Measurements from ENCODE around the gene FGF3. TPM values are rescaled to one million over a fixed set of nuclear protein-coding genes. Genes with fewer than 3 reads are reported as not detected.

The FGF3 gene
- total and polyA plus RNA-seq, 2 donors = 0.09 to 0.19 TPM

DNA sequence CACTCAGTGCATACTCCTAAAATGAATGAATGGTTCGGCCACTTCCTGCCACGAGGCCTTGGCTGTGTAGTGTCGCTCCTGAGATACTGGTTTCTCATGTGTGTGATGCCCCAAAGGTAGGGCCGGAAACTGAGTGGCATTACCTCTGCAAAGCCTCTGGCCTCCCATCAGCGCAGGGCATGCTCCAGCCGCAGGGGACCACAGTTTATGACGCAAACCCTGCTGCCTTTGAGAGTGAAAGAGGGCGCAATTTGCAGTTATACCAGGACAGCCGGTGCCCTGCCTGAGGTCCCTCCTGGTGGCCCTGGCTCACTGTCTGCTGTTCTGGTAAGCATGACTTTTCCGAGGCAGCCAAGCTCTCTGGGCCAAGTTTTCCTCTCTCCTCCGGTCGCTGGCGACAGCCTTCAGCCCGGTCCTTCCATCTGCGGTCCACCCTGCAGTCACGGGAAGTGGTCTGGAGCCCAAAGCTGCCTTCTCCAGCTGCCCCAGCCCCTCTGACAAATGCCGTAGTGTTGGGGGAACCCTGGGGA lies 2.4 kb upstream of the FGF3 start:
- H3K4me1 ChIP-seq (ENCODE audit: control insufficient read depth in 2 of 2, insufficient read depth in 2 of 2, low read length in 2 of 2) = no peaks in the 10 kb centered on the region
- no peaks in the 10 kb centered on the region for H3K9me3 ChIP-seq (ENCODE audit: control insufficient read depth in 2 of 2, insufficient read depth in 1 of 2, low read length in 1 of 2)
- H3K4me3 ChIP-seq (ENCODE audit: low read length in 2 of 2) = no peak overlapping the region
- H3K27ac ChIP-seq (ENCODE audit: low read depth in 1 of 2, low read length in 1 of 2) = no peak overlapping the region
- DNase-seq (ENCODE audit: low read depth in 6 of 9, low spot score in 9 of 9) = no peak
- H3K27me3 ChIP-seq (ENCODE audit: control insufficient read depth in 2 of 2, insufficient read depth in 1 of 2, low read length in 1 of 2) = peaks cover 54 to 76% of the 10 kb centered on the region in 2 donors
- no peaks in the 10 kb centered on the region for H3K36me3 ChIP-seq (ENCODE audit: control insufficient read depth in 2 of 2, insufficient read depth in 2 of 2, low read length in 1 of 2)
- 77% methylated on average over 17 of the region's 17 CpGs for WGBS

DNA sequence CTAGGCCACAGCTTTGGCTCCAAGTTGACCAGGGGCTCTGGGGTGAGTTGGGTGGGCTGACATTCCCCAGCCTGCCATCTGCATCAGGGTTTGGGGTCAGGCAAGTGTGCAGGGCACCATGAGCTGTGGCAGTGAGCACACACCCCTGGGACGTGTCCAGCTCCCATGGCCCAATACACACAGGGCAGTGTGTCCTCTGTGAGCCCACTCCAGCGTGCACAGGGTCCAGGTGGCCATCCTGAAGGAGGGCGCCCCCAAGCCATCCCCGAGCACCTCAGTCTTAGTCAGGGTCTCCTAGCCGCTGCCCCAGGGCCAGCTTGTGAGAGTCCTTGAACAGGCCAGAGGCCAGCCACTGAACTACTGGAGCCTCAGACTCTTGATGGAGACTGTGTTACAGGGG lies 1.2 kb upstream of the FGF3 start:
- H3K27ac ChIP-seq (ENCODE audit: low read depth in 1 of 2, low read length in 1 of 2) = no peak overlapping the region
- DNase-seq (ENCODE audit: low read depth in 6 of 9, low spot score in 9 of 9) = no peak
- H3K4me3 ChIP-seq (ENCODE audit: low read length in 2 of 2) = no peak overlapping the region
- peaks cover 63 to 85% of the 10 kb centered on the region in 2 donors for H3K27me3 ChIP-seq (ENCODE audit: control insufficient read depth in 2 of 2, insufficient read depth in 1 of 2, low read length in 1 of 2)
- no peaks in the 10 kb centered on the region for H3K4me1 ChIP-seq (ENCODE audit: control insufficient read depth in 2 of 2, insufficient read depth in 2 of 2, low read length in 2 of 2)
- no peaks in the 10 kb centered on the region for H3K9me3 ChIP-seq (ENCODE audit: control insufficient read depth in 2 of 2, insufficient read depth in 1 of 2, low read length in 1 of 2)
- 89% methylated on average over 5 of the region's 5 CpGs for WGBS
- no peaks in the 10 kb centered on the region for H3K36me3 ChIP-seq (ENCODE audit: control insufficient read depth in 2 of 2, insufficient read depth in 2 of 2, low read length in 1 of 2)

- H3K4me3 ChIP-seq (ENCODE audit: low read length in 2 of 2) = no peak overlapping the region
- H3K36me3 ChIP-seq (ENCODE audit: control insufficient read depth in 2 of 2, insufficient read depth in 2 of 2, low read length in 1 of 2) = no peaks in the 10 kb centered on the region
- WGBS = 7% methylated on average over 40 of the region's 40 CpGs
- no peaks in the 10 kb centered on the region for H3K4me1 ChIP-seq (ENCODE audit: control insufficient read depth in 2 of 2, insufficient read depth in 2 of 2, low read length in 2 of 2)
- DNase-seq (ENCODE audit: low read depth in 6 of 9, low spot score in 9 of 9) = no peak
- peaks cover 63 to 86% of the 10 kb centered on the region in 2 donors for H3K27me3 ChIP-seq (ENCODE audit: control insufficient read depth in 2 of 2, insufficient read depth in 1 of 2, low read length in 1 of 2)
- no peaks in the 10 kb centered on the region for H3K9me3 ChIP-seq (ENCODE audit: control insufficient read depth in 2 of 2, insufficient read depth in 1 of 2, low read length in 1 of 2)
- H3K27ac ChIP-seq (ENCODE audit: low read depth in 1 of 2, low read length in 1 of 2) = no peak overlapping the region
These were observed 390 bp upstream of the FGF3 start for GRCh38 chr11:69819541-69820070.

DNA sequence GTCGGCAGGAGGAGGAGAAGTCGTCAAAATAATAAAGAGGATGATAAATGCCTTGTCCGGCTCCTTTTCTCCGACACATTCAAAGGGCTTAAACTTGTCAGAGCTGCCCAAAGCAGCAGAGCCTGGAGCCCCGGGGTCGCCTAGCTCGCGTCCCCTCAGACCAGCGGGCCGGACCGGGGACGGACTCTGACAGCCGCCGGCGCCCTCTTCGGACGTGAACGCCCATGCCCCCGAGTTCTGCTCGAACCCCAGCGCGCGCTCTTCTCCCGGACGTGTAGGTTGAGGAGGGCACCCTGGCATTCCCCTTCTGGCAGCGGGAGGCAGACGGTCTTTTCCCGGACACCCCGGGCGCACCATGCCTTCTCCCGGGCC lies 999 bp downstream of the FGF3 start:
- H3K9me3 ChIP-seq (ENCODE audit: control insufficient read depth in 2 of 2, insufficient read depth in 1 of 2, low read length in 1 of 2) = no peaks in the 10 kb centered on the region
- H3K27me3 ChIP-seq (ENCODE audit: control insufficient read depth in 2 of 2, insufficient read depth in 1 of 2, low read length in 1 of 2) = peaks cover 61 to 85% of the 10 kb centered on the region in 2 donors
- no peak overlapping the region for H3K27ac ChIP-seq (ENCODE audit: low read depth in 1 of 2, low read length in 1 of 2)
- WGBS = 4% methylated on average over 31 of the region's 31 CpGs
- no peaks in the 10 kb centered on the region for H3K4me1 ChIP-seq (ENCODE audit: control insufficient read depth in 2 of 2, insufficient read depth in 2 of 2, low read length in 2 of 2)
- DNase-seq (ENCODE audit: low read depth in 6 of 9, low spot score in 9 of 9) = no peak
- H3K4me3 ChIP-seq (ENCODE audit: low read length in 2 of 2) = no peak overlapping the region
- H3K36me3 ChIP-seq (ENCODE audit: control insufficient read depth in 2 of 2, insufficient read depth in 2 of 2, low read length in 1 of 2) = no peaks in the 10 kb centered on the region

DNA sequence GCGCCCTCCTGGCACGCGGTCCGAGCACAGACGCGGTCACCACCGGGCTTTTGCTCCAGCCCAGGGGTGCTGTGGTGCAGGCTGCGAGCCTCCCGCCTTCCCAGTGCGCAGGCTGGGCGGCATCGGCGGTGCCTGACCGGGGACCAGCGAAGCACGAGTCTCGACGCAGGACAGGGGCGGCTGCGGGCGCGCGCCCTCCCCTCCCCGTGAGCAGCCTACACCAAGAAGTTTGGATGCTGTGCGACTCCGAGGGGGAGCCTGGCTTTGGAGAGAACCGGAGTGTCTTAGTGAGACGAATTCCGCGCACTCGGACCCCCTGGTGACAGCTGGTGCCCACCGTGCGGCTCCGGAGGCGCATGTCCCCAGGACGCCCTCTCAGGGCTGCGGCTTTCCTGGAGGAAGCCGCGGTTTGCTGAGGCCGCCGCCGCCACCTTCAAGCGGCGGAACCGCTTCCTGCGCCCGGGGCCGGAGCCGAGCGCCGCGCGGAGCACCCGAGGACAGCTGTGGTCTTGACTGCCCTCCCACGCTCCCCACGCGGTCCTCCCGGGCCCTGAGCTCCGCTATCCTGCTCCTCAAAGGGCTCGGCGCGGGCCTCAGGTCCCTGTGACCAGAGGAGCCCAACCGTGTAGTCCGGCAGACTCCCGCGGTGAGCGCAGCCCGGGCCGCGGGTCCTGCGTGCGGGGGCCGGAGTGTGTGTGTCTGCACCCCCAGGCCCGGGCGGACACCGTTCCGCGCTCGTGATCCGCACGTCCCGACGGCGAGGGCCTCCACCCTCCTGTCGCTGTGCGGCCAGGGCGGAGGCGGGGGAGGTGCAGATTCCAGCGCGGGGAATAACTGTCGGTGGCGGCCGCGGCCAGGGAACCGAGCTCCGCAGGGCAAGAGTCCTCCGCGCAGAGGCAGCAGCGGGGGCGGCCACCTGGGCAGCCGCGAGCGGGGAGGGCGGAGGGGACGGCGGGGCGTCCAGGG lies 1.7 kb downstream of the FGF3 start:
- H3K4me3 ChIP-seq (ENCODE audit: low read length in 2 of 2) = no peak overlapping the region
- no peak for DNase-seq (ENCODE audit: low read depth in 6 of 9, low spot score in 9 of 9)
- WGBS = 2% methylated on average over 107 of the region's 107 CpGs
- no peaks in the 10 kb centered on the region for H3K4me1 ChIP-seq (ENCODE audit: control insufficient read depth in 2 of 2, insufficient read depth in 2 of 2, low read length in 2 of 2)
- peaks cover 61 to 78% of the 10 kb centered on the region in 2 donors for H3K27me3 ChIP-seq (ENCODE audit: control insufficient read depth in 2 of 2, insufficient read depth in 1 of 2, low read length in 1 of 2)
- no peak overlapping the region for H3K27ac ChIP-seq (ENCODE audit: low read depth in 1 of 2, low read length in 1 of 2)
- H3K9me3 ChIP-seq (ENCODE audit: control insufficient read depth in 2 of 2, insufficient read depth in 1 of 2, low read length in 1 of 2) = no peaks in the 10 kb centered on the region
- no peaks in the 10 kb centered on the region for H3K36me3 ChIP-seq (ENCODE audit: control insufficient read depth in 2 of 2, insufficient read depth in 2 of 2, low read length in 1 of 2)

- Histone ChIP-seq H3K9me3 (ENCODE audit: control insufficient read depth in 2 of 2, insufficient read depth in 1 of 2, low read length in 1 of 2) (no peaks in the 10 kb centered on the region), H3K27me3 (ENCODE audit: control insufficient read depth in 2 of 2, insufficient read depth in 1 of 2, low read length in 1 of 2) (peaks cover 59 to 71% of the 10 kb centered on the region in 2 donors), H3K36me3 (ENCODE audit: control insufficient read depth in 2 of 2, insufficient read depth in 2 of 2, low read length in 1 of 2) (no peaks in the 10 kb centered on the region), H3K4me1 (ENCODE audit: control insufficient read depth in 2 of 2, insufficient read depth in 2 of 2, low read length in 2 of 2) (no peaks in the 10 kb centered on the region), H3K4me3 (ENCODE audit: low read length in 2 of 2) (no peak overlapping the region), H3K27ac (ENCODE audit: low read depth in 1 of 2, low read length in 1 of 2) (no peak overlapping the region)
- WGBS = 29% methylated on average over 12 of the region's 12 CpGs
- DNase-seq (ENCODE audit: low read depth in 6 of 9, low spot score in 9 of 9) = no peak
These were observed 2.5 kb downstream of the FGF3 start for GRCh38 chr11:69816671-69817070.

- Histone ChIP-seq H3K4me1 (ENCODE audit: control insufficient read depth in 2 of 2, insufficient read depth in 2 of 2, low read length in 2 of 2) (no peaks in the 10 kb centered on the region), H3K9me3 (ENCODE audit: control insufficient read depth in 2 of 2, insufficient read depth in 1 of 2, low read length in 1 of 2) (no peaks in the 10 kb centered on the region), H3K4me3 (ENCODE audit: low read length in 2 of 2) (no peak overlapping the region), H3K27ac (ENCODE audit: low read depth in 1 of 2, low read length in 1 of 2) (no peak overlapping the region), H3K27me3 (ENCODE audit: control insufficient read depth in 2 of 2, insufficient read depth in 1 of 2, low read length in 1 of 2) (peaks cover 52 to 64% of the 10 kb centered on the region in 2 donors), H3K36me3 (ENCODE audit: control insufficient read depth in 2 of 2, insufficient read depth in 2 of 2, low read length in 1 of 2) (no peaks in the 10 kb centered on the region)
- no peak for DNase-seq (ENCODE audit: low read depth in 6 of 9, low spot score in 9 of 9)
- WGBS = 88% methylated on average over 13 of the region's 13 CpGs
These were observed 3.2 kb downstream of the FGF3 start for GRCh38 chr11:69815973-69816372.

- H3K27me3 ChIP-seq (ENCODE audit: control insufficient read depth in 2 of 2, insufficient read depth in 1 of 2, low read length in 1 of 2) = peaks cover 42 to 55% of the 10 kb centered on the region in 2 donors
- no peaks in the 10 kb centered on the region for H3K9me3 ChIP-seq (ENCODE audit: control insufficient read depth in 2 of 2, insufficient read depth in 1 of 2, low read length in 1 of 2)
- no peaks in the 10 kb centered on the region for H3K36me3 ChIP-seq (ENCODE audit: control insufficient read depth in 2 of 2, insufficient read depth in 2 of 2, low read length in 1 of 2)
- H3K27ac ChIP-seq (ENCODE audit: low read depth in 1 of 2, low read length in 1 of 2) = no peak overlapping the region
- no peak overlapping the region for H3K4me3 ChIP-seq (ENCODE audit: low read length in 2 of 2)
- H3K4me1 ChIP-seq (ENCODE audit: control insufficient read depth in 2 of 2, insufficient read depth in 2 of 2, low read length in 2 of 2) = no peaks in the 10 kb centered on the region
- no peak for DNase-seq (ENCODE audit: low read depth in 6 of 9, low spot score in 9 of 9)
These were observed 4.3 kb downstream of the FGF3 start for GRCh38 chr11:69814902-69815301.

- Histone ChIP-seq H3K36me3 (ENCODE audit: control insufficient read depth in 2 of 2, insufficient read depth in 2 of 2, low read length in 1 of 2) (no peaks in the 10 kb centered on the region), H3K4me1 (ENCODE audit: control insufficient read depth in 2 of 2, insufficient read depth in 2 of 2, low read length in 2 of 2) (no peaks in the 10 kb centered on the region), H3K27ac (ENCODE audit: low read depth in 1 of 2, low read length in 1 of 2) (no peak overlapping the region), H3K27me3 (ENCODE audit: control insufficient read depth in 2 of 2, insufficient read depth in 1 of 2, low read length in 1 of 2) (peaks cover 37 to 51% of the 10 kb centered on the region in 2 donors), H3K9me3 (ENCODE audit: control insufficient read depth in 2 of 2, insufficient read depth in 1 of 2, low read length in 1 of 2) (no peaks in the 10 kb centered on the region), H3K4me3 (ENCODE audit: low read length in 2 of 2) (no peak overlapping the region)
- 80% methylated on average over 7 of the region's 7 CpGs for WGBS
- DNase-seq (ENCODE audit: low read depth in 6 of 9, low spot score in 9 of 9) = no peak
These were observed 4.8 kb downstream of the FGF3 start for GRCh38 chr11:69814411-69814810.
